Muscle of leg (tissue), 11 donors: ENCODE results near the gene SETD2. TPM values are rescaled to one million over a fixed set of nuclear protein-coding genes. Genes with fewer than 3 reads are reported as not detected.

Experiments
- DNase-seq: peaks from one replicate; pipeline ENCODE4 v3.0.0; 2013
- H3K27ac ChIP-seq: one replicate; pipeline ENCODE4 v1.5.1; 2013; ENCODE audit warnings: mild to moderate bottlenecking, low read length, control low read depth
- H3K27me3 ChIP-seq: one replicate; pipeline ENCODE4 v1.6.1; 2013; ENCODE audit warnings: low read length; ENCODE audit not compliant: control insufficient read depth, insufficient read depth
- H3K36me3 ChIP-seq: one replicate; pipeline ENCODE4 v1.6.1; 2013; ENCODE audit warnings: low read length; ENCODE audit not compliant: control insufficient read depth, insufficient read depth
- H3K4me1 ChIP-seq: one replicate; pipeline ENCODE4 v1.6.1; 2013; ENCODE audit warnings: low read length; ENCODE audit not compliant: control insufficient read depth, insufficient read depth
- H3K4me3 ChIP-seq: one replicate; pipeline ENCODE4 v1.5.1; 2013; ENCODE audit warnings: low read length, control low read depth
- H3K9me3 ChIP-seq: replicated peaks from 2 replicates; pipeline ENCODE4 v1.6.1; 2013; ENCODE audit warnings: low read depth, low read length; ENCODE audit not compliant: control insufficient read depth
- WGBS: methylation state at CpG from one replicate; pipeline ENCODE4 v1.1.5; 2013; ENCODE audit warnings: missing lambda C conversion rate; ENCODE audit not compliant: insufficient coverage; 5-methylcytosine and 5-hydroxymethylcytosine counted together
- polyA plus RNA-seq, 8 donors: library from polyadenylated mRNA; unstranded; fragments of 120-200 nt; gene quantifications; one replicate each; pipeline versions ENCODE4 v1.2.1 to v1.2.3, GENCODE V29; 2013; ENCODE audit warnings: inconsistent platforms in 1 of 8, low replicate concordance in 1 of 8; ENCODE audit not compliant: insufficient read length in 8 of 8, insufficient read depth in 1 of 8
- total RNA-seq: library from RNA; stranded (reverse); fragments of 120-200 nt; gene quantifications from one replicate; pipeline ENCODE4 v1.2.4, GENCODE V29; 2013

Gene SETD2
- total and polyA plus RNA-seq, 9 donors, result 26.1 to 46.1 (median 38.5) TPM

DNA sequence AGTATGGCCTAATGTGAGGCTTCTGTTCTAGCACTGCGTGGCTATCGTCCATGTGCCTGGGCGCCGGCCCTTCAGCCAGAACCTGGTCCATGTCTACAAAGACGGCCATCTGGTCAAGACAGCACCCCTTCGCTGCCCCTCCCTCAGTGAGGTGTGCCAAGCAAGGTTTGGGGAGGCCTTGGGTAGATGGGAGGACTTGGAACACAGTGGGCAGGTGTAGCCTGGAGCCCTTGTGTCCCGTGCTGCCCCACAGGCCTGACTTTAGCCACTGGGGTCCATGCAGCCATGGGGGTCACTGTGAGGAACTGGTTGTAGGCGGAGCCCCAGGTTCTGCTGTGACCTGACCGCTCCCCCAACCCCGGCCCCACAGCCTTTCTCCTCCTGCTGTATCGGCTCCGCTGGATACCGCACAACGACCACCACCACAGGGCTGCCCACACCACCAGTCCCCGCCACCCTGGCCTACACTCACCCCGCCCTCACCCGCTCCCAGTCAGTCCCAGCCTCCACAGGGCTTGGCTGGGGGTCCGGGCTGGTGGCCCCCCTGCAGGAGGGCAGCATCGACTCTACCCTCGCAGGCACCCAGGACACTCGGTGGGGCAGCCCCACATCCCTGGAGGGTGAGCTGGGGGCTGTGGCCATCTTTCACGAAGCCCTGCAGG lies 167.9 kb downstream of the SETD2 start:
- H3K9me3 ChIP-seq, result no peaks in the 10 kb centered on the region
- no peak for DNase-seq
- no peaks in the 10 kb centered on the region for H3K27me3 ChIP-seq
- H3K36me3 ChIP-seq, result peaks cover 21% of the 10 kb centered on the region
- no peak overlapping the region for H3K27ac ChIP-seq
- H3K4me3 ChIP-seq, result no peak overlapping the region
- 94% methylated on average over 21 of the region's 22 CpGs for WGBS
- peaks cover 5% of the 10 kb centered on the region for H3K4me1 ChIP-seq

DNA sequence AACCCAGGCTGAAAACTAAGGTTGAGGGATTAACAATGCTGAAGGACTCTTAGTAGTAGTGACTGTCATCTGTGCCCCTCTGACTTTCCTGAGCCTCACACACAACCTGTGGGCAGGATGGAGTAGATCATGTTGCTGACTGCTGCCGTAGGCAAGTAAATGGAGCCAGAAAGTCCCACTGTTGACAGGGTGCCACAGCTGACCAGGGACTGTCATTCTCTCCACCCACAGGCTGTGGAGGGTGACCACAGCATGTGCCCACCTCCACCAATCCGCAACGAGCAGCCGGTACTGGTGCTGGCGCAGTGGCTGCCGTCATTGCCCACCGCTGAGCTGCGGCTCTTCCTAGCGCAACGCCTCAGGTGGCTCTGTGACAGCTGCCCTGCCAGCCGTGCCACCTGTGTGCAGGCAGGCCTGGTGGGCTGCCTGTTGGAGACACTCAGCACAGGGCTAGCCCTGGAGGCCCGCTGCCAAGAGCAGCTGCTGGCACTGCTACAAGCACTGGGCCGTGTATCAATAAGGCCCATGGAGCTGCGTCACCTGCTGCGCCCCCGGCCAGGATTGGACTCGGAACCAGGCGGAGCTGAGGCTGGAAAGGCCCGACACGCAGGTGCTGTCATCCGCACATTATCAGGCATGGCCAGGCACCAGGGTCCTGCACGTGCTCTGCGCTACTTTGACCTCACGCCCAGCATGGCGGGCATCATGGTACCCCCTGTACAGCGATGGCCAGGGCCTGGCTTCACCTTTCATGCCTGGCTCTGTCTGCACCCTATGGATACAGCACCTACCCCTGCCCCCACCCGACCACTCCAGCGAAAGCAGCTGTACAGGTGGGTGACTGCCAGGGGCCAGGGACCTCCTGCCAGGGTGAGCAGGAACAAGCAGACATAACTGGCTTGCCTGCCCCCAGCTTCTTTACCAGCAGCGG lies 168.8 kb downstream of the SETD2 start:
- Histone ChIP-seq H3K36me3 (peaks cover 14% of the 10 kb centered on the region), H3K27ac (no peak overlapping the region), H3K27me3 (no peaks in the 10 kb centered on the region), H3K9me3 (no peaks in the 10 kb centered on the region), H3K4me3 (no peak overlapping the region), H3K4me1 (peaks cover 5% of the 10 kb centered on the region)
- WGBS, result 87% methylated on average over 28 of the region's 29 CpGs
- DNase-seq, result no peak

DNA sequence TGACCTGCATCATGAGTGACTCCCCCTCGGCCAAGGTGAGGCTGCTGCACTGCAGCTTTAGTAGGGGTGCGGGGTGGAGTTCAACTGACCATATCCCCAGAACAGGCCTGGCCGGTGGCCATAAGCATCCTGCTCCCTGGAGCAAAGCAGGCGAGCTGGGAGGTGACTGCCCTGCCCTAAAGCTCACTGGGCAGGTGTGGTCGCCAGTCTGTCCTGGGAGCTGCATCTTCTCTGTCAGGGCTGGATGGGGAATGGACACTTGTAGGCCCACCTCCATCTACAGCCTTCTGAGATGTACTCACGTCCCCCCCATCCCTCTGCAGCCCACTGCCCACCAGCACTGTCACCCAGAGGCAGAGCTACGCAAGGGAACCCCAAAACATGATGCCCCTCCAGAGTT lies 169.9 kb downstream of the SETD2 start:
- WGBS, result 77% methylated on average over 6 of the region's 7 CpGs
- H3K27ac ChIP-seq, result no peak overlapping the region
- H3K36me3 ChIP-seq, result peaks cover 7% of the 10 kb centered on the region
- no peaks in the 10 kb centered on the region for H3K9me3 ChIP-seq
- H3K4me1 ChIP-seq, result peaks cover 5% of the 10 kb centered on the region
- no peaks in the 10 kb centered on the region for H3K27me3 ChIP-seq
- H3K4me3 ChIP-seq, result no peak overlapping the region
- DNase-seq, result no peak

DNA sequence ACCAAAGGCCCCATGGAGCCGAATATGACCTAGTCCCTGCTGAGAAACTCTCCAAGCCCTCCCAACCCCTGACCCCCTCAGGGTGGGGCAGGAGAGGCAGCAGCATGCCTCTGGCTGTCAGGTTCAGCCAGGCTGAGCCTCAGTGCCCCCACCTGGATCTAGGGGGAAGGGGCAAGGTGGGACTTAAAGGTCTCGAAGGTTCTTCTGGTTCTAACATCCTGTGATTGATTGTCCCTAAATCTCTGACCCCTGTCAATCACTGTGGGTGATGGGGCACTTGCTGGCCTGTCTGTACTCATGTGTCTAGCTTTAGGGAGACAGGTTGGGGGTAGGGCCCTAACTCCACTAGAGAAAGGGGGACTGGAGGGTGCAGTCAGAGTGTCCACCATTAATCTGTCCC lies 170.6 kb downstream of the SETD2 start:
- Histone ChIP-seq H3K36me3 (peaks cover 7% of the 10 kb centered on the region), H3K9me3 (no peaks in the 10 kb centered on the region), H3K4me3 (no peak overlapping the region), H3K27ac (no peak overlapping the region), H3K4me1 (peaks cover 5% of the 10 kb centered on the region), H3K27me3 (no peaks in the 10 kb centered on the region)
- no peak for DNase-seq
- no CpG with 5 or more reads among the region's 2 CpGs for WGBS

DNA sequence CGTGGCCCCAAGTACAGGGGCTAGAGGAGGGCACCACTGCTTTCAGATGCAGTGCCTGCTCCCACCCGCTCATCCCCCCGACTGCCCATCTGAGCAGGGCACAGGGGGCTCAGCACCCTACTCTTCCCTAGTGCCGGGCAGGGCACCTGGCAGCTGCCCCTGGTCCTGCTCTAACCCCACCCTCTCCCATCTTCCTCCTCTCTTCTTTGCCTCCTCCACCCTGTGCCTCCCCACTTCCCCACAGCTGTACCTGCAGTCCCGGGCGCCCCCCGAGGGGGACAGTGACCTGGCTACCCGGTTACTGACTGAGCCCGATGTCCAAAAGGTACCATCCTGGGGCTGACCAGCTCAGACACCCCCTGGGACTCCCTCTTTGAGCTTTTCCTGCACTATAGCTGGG lies 171.7 kb downstream of the SETD2 start:
- Histone ChIP-seq H3K27me3 (no peaks in the 10 kb centered on the region), H3K4me3 (no peak overlapping the region), H3K36me3 (peaks cover 7% of the 10 kb centered on the region), H3K27ac (no peak overlapping the region), H3K4me1 (peaks cover 11% of the 10 kb centered on the region), H3K9me3 (no peaks in the 10 kb centered on the region)
- no peak for DNase-seq
- 83% methylated on average over 8 of the region's 9 CpGs for WGBS

DNA sequence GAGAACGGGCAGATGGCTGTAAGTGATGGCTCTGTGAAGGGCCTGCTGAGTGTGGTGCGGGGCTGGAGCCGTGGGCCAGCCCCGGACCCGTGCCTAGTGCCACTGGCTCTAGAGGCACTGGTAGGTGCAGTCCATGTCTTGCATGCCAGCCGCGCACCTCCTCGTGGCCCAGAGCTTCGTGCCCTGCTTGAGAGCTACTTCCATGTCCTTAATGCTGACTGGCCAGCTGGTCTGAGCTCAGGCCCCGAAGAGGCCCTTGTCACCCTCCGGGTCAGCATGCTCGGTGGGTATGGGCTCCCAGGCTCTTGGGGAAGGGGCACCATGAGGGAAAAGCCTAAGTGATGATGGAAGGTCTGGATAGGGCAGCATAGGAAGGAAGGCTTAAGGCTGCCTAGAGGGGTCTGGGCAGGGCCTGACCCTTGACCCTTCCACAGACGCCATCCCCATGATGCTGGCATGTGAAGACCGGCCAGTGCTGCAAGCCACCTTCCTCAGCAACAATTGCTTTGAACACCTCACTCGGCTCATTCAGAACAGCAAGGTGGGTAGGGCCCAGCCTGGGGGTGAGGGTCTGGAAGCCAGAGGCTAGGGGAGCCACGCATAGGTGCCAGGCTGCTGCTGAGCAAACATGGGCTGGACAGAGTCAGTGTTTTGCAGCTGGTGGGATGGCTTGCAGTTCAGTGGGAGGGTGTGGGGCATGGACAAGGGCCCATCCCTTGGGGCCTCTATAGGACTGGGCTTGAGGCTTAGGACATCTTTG lies 172.3 kb downstream of the SETD2 start:
- no peak overlapping the region for H3K4me3 ChIP-seq
- H3K27me3 ChIP-seq, result no peaks in the 10 kb centered on the region
- peaks cover 7% of the 10 kb centered on the region for H3K36me3 ChIP-seq
- peaks cover 14% of the 10 kb centered on the region for H3K4me1 ChIP-seq
- DNase-seq, result no peak
- WGBS, result 91% methylated on average over 14 of the region's 16 CpGs
- H3K9me3 ChIP-seq, result no peaks in the 10 kb centered on the region
- no peak overlapping the region for H3K27ac ChIP-seq

DNA sequence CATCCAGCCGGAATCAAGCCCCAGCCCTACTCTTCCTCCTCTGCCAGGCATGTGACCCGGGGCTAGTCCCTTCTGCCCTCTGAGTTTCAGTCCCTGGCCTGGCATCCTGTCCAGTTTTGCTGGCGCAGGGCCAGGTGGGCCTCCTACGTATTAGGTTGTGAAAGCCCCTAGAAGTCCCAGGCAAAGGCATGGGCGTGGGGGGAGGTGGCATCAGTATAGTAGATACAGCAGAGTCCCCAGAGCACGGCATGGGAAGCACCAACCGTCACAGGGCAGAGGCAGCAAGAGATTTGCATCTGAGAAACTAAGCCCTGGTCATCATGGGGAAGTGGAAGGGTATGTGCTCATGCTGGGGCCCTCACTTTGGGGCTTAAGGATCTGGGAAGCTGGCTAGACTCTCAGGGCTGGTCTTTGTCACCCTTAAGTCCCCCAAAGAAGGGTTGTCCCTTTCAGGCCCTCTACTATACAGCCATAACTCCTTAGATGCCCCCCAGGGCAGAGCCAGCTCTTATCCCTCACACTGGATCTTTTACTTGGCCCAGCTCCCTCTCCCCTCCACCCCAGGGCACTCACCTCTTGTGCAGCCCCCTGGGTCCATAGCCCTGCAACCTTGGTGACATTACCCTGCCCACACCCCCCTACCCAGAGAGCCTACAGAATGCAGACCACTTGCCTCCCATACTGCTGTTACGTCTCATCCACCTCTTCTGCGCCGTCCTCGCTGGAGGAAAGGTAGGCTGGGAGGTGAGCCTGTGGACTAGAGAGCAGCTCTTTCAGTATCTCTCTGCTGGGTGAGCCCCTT lies 173.1 kb downstream of the SETD2 start:
- no peak overlapping the region for H3K27ac ChIP-seq
- H3K27me3 ChIP-seq, result no peaks in the 10 kb centered on the region
- H3K9me3 ChIP-seq, result no peaks in the 10 kb centered on the region
- no peak overlapping the region for H3K4me3 ChIP-seq
- DNase-seq, result no peak
- H3K36me3 ChIP-seq, result peaks cover 7% of the 10 kb centered on the region
- WGBS, result 62% methylated on average over 7 of the region's 11 CpGs
- H3K4me1 ChIP-seq, result peaks cover 14% of the 10 kb centered on the region

DNA sequence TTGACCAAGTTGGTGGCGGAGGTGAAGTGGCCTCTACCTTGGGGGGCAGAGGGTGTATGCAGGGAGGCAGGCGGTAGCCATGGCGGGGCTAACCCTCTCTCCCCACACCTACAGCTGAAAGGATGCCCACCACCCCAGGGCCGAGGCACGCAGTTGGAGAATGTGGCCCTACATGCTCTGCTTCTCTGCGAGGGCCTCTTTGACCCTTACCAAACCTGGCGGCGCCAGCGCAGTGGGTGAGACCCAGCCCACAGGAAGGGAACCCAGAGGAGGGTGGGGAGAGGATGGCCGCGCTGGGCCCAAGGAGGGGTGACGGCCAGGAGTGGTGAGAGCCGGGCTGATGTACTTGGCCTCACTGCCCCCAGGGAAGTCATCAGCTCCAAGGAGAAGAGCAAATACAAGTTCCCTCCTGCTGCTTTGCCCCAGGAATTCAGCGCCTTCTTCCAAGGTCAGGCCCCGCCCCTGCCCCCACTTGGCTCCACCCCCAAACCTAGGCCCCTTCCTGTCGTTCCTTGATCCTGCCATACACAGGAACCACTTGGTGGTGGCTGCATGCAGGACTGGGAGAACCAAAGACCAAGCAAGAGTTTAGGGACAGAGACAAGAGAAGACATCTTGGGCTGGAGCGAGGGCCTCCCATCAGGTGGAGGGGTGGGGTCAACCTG lies 174.6 kb downstream of the SETD2 start:
- 86% methylated on average over 5 of the region's 17 CpGs for WGBS
- Histone ChIP-seq H3K27me3 (no peaks in the 10 kb centered on the region), H3K4me1 (peaks cover 9% of the 10 kb centered on the region), H3K9me3 (no peaks in the 10 kb centered on the region), H3K36me3 (peaks cover 4% of the 10 kb centered on the region), H3K27ac (no peak overlapping the region), H3K4me3 (no peak overlapping the region)
- no peak for DNase-seq

DNA sequence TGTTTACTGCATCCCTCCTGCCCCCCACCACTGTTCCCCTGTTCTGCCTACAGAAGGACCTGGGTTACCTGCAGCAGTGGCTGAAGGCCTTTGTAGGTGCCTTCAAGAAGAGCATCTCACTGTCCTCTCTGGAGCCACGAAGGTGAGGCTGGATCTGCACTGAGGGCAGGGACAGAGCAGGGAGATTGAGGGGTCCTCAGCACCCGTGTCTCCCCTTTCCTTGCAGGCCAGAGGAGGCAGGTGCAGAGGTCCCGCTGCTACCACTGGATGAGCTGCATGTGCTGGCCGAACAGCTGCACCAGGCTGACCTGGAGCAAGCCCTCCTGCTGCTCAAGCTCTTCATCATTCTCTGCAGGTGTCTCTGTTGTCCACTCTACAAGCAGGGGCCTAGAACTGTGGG lies 175.3 kb downstream of the SETD2 start:
- 83% methylated on average over 2 of the region's 4 CpGs for WGBS
- H3K27ac ChIP-seq, result no peak overlapping the region

More for the DNA sequence above, 175.3 kb downstream of the SETD2 start:
- peaks cover 9% of the 10 kb centered on the region for H3K4me1 ChIP-seq
- H3K36me3 ChIP-seq, result peaks cover 4% of the 10 kb centered on the region
- no peaks in the 10 kb centered on the region for H3K27me3 ChIP-seq
- DNase-seq, result no peak
- no peak overlapping the region for H3K4me3 ChIP-seq
- no peaks in the 10 kb centered on the region for H3K9me3 ChIP-seq
